Gastroesophageal sphincter (tissue), 4 donors: Measurements from ENCODE around the gene MGA. TPM values are rescaled to one million over a fixed set of nuclear protein-coding genes. Genes with fewer than 3 reads are reported as not detected.

Source experiments
- ATAC-seq: fragments of 150-250 bp; one replicate; pipeline ENCODE4 v1.9.1; 2016; ENCODE audit warnings: mild to moderate bottlenecking, moderate library complexity
- H3K27ac ChIP-seq, 4 donors: fragments of 200-600 bp; sonication (generic) in 3 of 4; 1 replicate in 3 of 4; 2 replicates in 1 of 4; pipeline ENCODE4 v1.5.1; 2016 to 2019
- H3K27me3 ChIP-seq: fragments of 200-600 bp; sonication (generic); one replicate; pipeline ENCODE4 v1.5.1; 2019
- H3K36me3 ChIP-seq, 2 donors: fragments of 200-600 bp; sonication (generic); one replicate each; pipeline ENCODE4 v1.5.1; 2019; ENCODE audit warnings: control low read depth in 1 of 2
- H3K4me1 ChIP-seq, 3 donors: fragments of 200-600 bp; sonication (generic); 1 replicate in 2 of 3; 2 replicates in 1 of 3; pipeline ENCODE4 v1.5.1; 2016 to 2019; ENCODE audit warnings: control low read depth in 2 of 3
- H3K4me3 ChIP-seq, 2 donors: fragments of 200-600 bp; sonication (generic); one replicate each; pipeline ENCODE4 v1.5.1; 2019; ENCODE audit warnings: mild to moderate bottlenecking in 1 of 2, moderate library complexity in 1 of 2
- H3K9me3 ChIP-seq, 3 donors: fragments of 200-600 bp; sonication (generic); one replicate each; pipeline ENCODE4 v1.5.1; 2017 to 2019; ENCODE audit warnings: control low read depth in 2 of 3
- CTCF ChIP-seq, 4 experiments: fragments of 200-600 bp in 2 of 4; fragments of 450-650 bp in 2 of 4; sonication (generic) in 1 of 4; IDR thresholded peaks; one replicate each; pipeline ENCODE4 v1.5.1; 2017 to 2019; ENCODE audit warnings: antibody characterized with exemption in 4 of 4, mild to moderate bottlenecking in 2 of 4, moderate library complexity in 2 of 4
- EP300 ChIP-seq: sonication (generic); formaldehyde crosslinking; IDR thresholded peaks from one replicate; pipeline ENCODE4 v1.6.1; 2017; ENCODE audit warnings: antibody characterized with exemption, mild to moderate bottlenecking
- POLR2A ChIP-seq, 2 donors: fragments of 450-650 bp; IDR thresholded peaks; one replicate each; pipeline ENCODE4 v1.6.1; 2017; ENCODE audit warnings: antibody characterized with exemption in 2 of 2, mild to moderate bottlenecking in 2 of 2, moderate library complexity in 1 of 2
- POLR2AphosphoS5 ChIP-seq: sonication (generic); formaldehyde crosslinking; IDR thresholded peaks from one replicate; pipeline ENCODE4 v1.6.1; 2017; ENCODE audit warnings: antibody characterized with exemption
- WGBS, 2 donors: methylation state at CpG; one replicate each; pipeline ENCODE4 v1.1.5; 2018; ENCODE audit warnings: low coverage in 1 of 2; 5-methylcytosine and 5-hydroxymethylcytosine counted together
- total RNA-seq, 4 donors: library from RNA; depleted of rRNA; stranded (reverse); fragments of >200 nt; gene quantifications; one replicate each; pipeline ENCODE4 v1.1.0, GENCODE V29; 2016

Gene MGA
- total RNA-seq, 4 donors from 2014 or later: 29.4 to 59.2 (median 44.9) TPM

GRCh38 chr15:41780727-41781126 lies 120.5 kb downstream of the MGA start:
- Histone ChIP-seq H3K9me3 (no peaks in the 10 kb centered on the region), H3K36me3 (no peaks in the 10 kb centered on the region), H3K4me3 (no peak overlapping the region), H3K4me1 (peaks cover 11 to 61% (median 20%) of the 10 kb centered on the region in 3 donors), H3K27me3 (no peaks in the 10 kb centered on the region), H3K27ac (peak overlapping the region in 3 of 4 donors; percentile 47 to 75 (median 72))
- TF ChIP-seq EP300 (no peak), CTCF (IDR thresholded peaks at IDR 0.05) (no peak), POLR2A (IDR thresholded peaks at IDR 0.05) (no peak), POLR2AphosphoS5 (no peak)
- no peak for ATAC-seq
- WGBS, 2 donors: 18 to 43% methylated on average over 1 of the region's 1 CpG

GRCh38 chr15:41782371-41783282 lies 122.4 kb downstream of the MGA start:
- no peak for ATAC-seq
- WGBS, 2 donors: 92 to 96% methylated on average over 2 to 4 of the region's 5 CpGs
- Histone ChIP-seq H3K36me3 (no peaks in the 10 kb centered on the region), H3K4me1 (peaks cover 5 to 45% (median 15%) of the 10 kb centered on the region in 3 donors), H3K27me3 (no peaks in the 10 kb centered on the region), H3K4me3 (no peak overlapping the region), H3K27ac (no peak overlapping the region), H3K9me3 (no peaks in the 10 kb centered on the region)
- TF ChIP-seq EP300 (no peak), CTCF (IDR thresholded peaks at IDR 0.05) (no peak), POLR2AphosphoS5 (no peak), POLR2A (IDR thresholded peaks at IDR 0.05) (no peak)

GRCh38 chr15:41783296-41783695 lies 123.1 kb downstream of the MGA start:
- TF ChIP-seq CTCF (IDR thresholded peaks at IDR 0.05) (no peak), POLR2AphosphoS5 (no peak), POLR2A (IDR thresholded peaks at IDR 0.05) (no peak), EP300 (no peak)
- peaks cover 5 to 45% (median 11%) of the 10 kb centered on the region in 3 donors for H3K4me1 ChIP-seq
- no peaks in the 10 kb centered on the region for H3K9me3 ChIP-seq
- H3K27ac ChIP-seq: no peak overlapping the region
- ATAC-seq: no peak
- no peaks in the 10 kb centered on the region for H3K36me3 ChIP-seq
- no peaks in the 10 kb centered on the region for H3K27me3 ChIP-seq
- no peak overlapping the region for H3K4me3 ChIP-seq
- 60 to 100% methylated on average over 1 of the region's 1 CpG for WGBS, 2 donors

GRCh38 chr15:41788262-41788661 lies 128.1 kb downstream of the MGA start:
- WGBS, 2 donors: 66 to 76% methylated on average over 3 of the region's 3 CpGs
- no peaks in the 10 kb centered on the region for H3K9me3 ChIP-seq
- TF ChIP-seq POLR2A (IDR thresholded peaks at IDR 0.05): no peak
- no peak for TF ChIP-seq CTCF (IDR thresholded peaks at IDR 0.05)
- no peak for TF ChIP-seq EP300
- no peak for TF ChIP-seq POLR2AphosphoS5
- H3K4me1 ChIP-seq: peaks cover 29 to 59% (median 35%) of the 10 kb centered on the region in 3 donors
- no peak overlapping the region for H3K4me3 ChIP-seq
- H3K36me3 ChIP-seq: no peaks in the 10 kb centered on the region
- H3K27ac ChIP-seq: peak overlapping the region in 1 of 4 donors; percentile 11
- no peaks in the 10 kb centered on the region for H3K27me3 ChIP-seq
- ATAC-seq: no peak

- H3K27ac ChIP-seq: peak overlapping the region in 3 of 4 donors; percentile 35 to 68 (median 62)
- no peaks in the 10 kb centered on the region for H3K27me3 ChIP-seq
- ATAC-seq: no peak
- no peaks in the 10 kb centered on the region for H3K36me3 ChIP-seq
- 27 to 71% methylated on average over 3 to 4 of the region's 4 CpGs for WGBS, 2 donors
- H3K9me3 ChIP-seq: no peaks in the 10 kb centered on the region
- no peak for TF ChIP-seq POLR2AphosphoS5
- no peak for TF ChIP-seq POLR2A (IDR thresholded peaks at IDR 0.05)
- TF ChIP-seq EP300: no peak
- no peak for TF ChIP-seq CTCF (IDR thresholded peaks at IDR 0.05)
- no peak overlapping the region for H3K4me3 ChIP-seq
- H3K4me1 ChIP-seq: peaks cover 29 to 65% (median 35%) of the 10 kb centered on the region in 3 donors
Observed at GRCh38 chr15:41789236-41789635, 129.0 kb downstream of the MGA start.
